ENCODE results near the gene ZDHHC7. TPM values are rescaled to one million over a fixed set of nuclear protein-coding genes. Genes with fewer than 3 reads are reported as not detected.

The ZDHHC7 gene
- total RNA-seq, 1 donor from 2014 or later = 61.4 TPM

GRCh38 chr16:85027958-85028684 is 16.8 kb upstream of the ZDHHC7 start:
- peak; percentile 23 for TF ChIP-seq CTCF (conservative IDR thresholded peaks at IDR 0.05; ENCODE audit: low read depth, low read length)
- peak overlapping the region; percentile 70 for H3K4me3 ChIP-seq (ENCODE audit: low read depth, low read length)
- DNase-seq (ENCODE audit: low read depth) = no peak

GRCh38 chr16:85027349-85027957 is 16.1 kb upstream of the ZDHHC7 start, which contains the start of gene KIAA0513:
Gene KIAA0513 (plus strand): TSS chr16:85027795. CDS start chr16:85067072, 39,277 bp downstream.
- no peak for TF ChIP-seq CTCF (conservative IDR thresholded peaks at IDR 0.05; ENCODE audit: low read depth, low read length)
- DNase-seq (ENCODE audit: low read depth) = no peak
- peak within 1 kb of the TSS; percentile 70 for H3K4me3 ChIP-seq (ENCODE audit: low read depth, low read length)

GRCh38 chr16:85026703-85027102 is 15.4 kb upstream of the ZDHHC7 start:
- no peak for DNase-seq (ENCODE audit: low read depth)
- TF ChIP-seq CTCF (conservative IDR thresholded peaks at IDR 0.05; ENCODE audit: low read depth, low read length) = no peak
- peak overlapping the region; percentile 70 for H3K4me3 ChIP-seq (ENCODE audit: low read depth, low read length)

GRCh38 chr16:85025781-85026653 is 14.7 kb upstream of the ZDHHC7 start:
- DNase-seq (ENCODE audit: low read depth) = no peak
- no peak overlapping the region for H3K4me3 ChIP-seq (ENCODE audit: low read depth, low read length)
- no peak for TF ChIP-seq CTCF (conservative IDR thresholded peaks at IDR 0.05; ENCODE audit: low read depth, low read length)

GRCh38 chr16:85019659-85020245 is 8.4 kb upstream of the ZDHHC7 start:
- no peak for DNase-seq (ENCODE audit: low read depth)
- TF ChIP-seq CTCF (conservative IDR thresholded peaks at IDR 0.05; ENCODE audit: low read depth, low read length) = no peak

GRCh38 chr16:85018529-85019236 is 7.3 kb upstream of the ZDHHC7 start:
- TF ChIP-seq CTCF (conservative IDR thresholded peaks at IDR 0.05; ENCODE audit: low read depth, low read length) = no peak
- peak overlapping the region; percentile 6 for H3K4me3 ChIP-seq (ENCODE audit: low read depth, low read length)
- DNase-seq (ENCODE audit: low read depth) = peak; percentile 94

More at GRCh38 chr16:85019659-85020245, 8.4 kb upstream of the ZDHHC7 start:
- no peak overlapping the region for H3K4me3 ChIP-seq (ENCODE audit: low read depth, low read length)
